ENCODE measurements around the gene LETM1. TPM values are rescaled to one million over a fixed set of nuclear protein-coding genes. Genes with fewer than 3 reads are reported as not detected.
"Not testable (repeated sequence)": the region's sequence is repeated elsewhere in the genome, so short reads cannot be mapped to it uniquely, and the experiment has no call there.

LETM1 gene
- total RNA-seq, 3 donors from 2014 or later = 31.0 to 42.9 (median 32.5) TPM

DNA sequence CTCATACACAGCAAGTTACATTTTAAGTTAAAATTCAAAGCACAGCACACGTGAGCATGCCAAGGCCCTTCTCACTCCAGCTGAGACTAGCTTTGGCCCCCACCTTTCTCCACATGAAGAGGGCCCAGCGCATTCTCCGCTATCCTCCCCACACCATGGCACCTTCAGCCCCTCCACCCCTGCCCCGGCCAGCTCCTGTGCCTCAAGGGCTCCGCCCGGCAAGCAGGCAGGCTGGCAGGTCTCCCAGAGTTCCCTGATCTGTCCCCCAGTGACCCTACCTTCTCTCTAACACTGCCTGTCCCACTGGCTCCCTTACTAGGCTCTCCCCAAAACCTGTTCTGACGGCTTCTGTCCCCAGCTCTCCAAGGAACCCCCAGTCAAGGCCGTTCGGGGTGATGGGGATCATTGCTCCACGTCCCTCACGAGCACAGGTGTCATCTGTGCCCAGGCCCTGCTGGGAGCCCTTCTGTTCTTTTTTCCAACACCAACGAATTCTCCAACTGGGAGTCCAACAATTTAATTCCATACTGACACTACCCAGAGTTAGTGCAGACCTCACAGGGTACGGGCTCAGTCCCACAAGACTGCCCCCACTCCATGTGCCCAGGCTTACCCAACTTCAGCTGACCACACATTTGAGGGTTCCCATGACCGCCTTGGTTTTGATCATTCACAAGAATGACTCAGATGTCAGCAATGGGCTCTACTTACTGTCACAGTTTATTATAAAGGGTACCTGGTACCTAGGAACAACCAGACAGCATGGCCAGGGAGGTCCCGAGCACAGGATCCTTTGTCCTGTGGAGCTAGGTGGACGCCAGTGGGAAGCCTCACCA is 4.2 kb downstream of the LETM1 start:
- intact Hi-C loops (cut with DNase I; ENCODE audit: low total_unique reads) = no loop called here
- TF ChIP-seq, protein P1, sequence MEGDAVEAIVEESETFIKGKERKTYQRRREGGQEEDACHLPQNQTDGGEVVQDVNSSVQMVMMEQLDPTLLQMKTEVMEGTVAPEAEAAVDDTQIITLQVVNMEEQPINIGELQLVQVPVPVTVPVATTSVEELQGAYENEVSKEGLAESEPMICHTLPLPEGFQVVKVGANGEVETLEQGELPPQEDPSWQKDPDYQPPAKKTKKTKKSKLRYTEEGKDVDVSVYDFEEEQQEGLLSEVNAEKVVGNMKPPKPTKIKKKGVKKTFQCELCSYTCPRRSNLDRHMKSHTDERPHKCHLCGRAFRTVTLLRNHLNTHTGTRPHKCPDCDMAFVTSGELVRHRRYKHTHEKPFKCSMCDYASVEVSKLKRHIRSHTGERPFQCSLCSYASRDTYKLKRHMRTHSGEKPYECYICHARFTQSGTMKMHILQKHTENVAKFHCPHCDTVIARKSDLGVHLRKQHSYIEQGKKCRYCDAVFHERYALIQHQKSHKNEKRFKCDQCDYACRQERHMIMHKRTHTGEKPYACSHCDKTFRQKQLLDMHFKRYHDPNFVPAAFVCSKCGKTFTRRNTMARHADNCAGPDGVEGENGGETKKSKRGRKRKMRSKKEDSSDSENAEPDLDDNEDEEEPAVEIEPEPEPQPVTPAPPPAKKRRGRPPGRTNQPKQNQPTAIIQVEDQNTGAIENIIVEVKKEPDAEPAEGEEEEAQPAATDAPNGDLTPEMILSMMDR (IDR thresholded peaks at IDR 0.05) = no peak
- TF ChIP-seq POLR2AphosphoS5 (IDR thresholded peaks at IDR 0.05) (no peak), POLR2A (IDR thresholded peaks at IDR 0.05) (no peak)
- H3K27me3 ChIP-seq = no peaks in the 10 kb centered on the region
- H3K9me3 ChIP-seq = no peaks in the 10 kb centered on the region
- H3K4me3 ChIP-seq = no peak overlapping the region
- no peaks in the 10 kb centered on the region for H3K36me3 ChIP-seq
- no peak overlapping the region for H3K27ac ChIP-seq
- no peaks in the 10 kb centered on the region for H3K4me1 ChIP-seq
- DNase-seq (ENCODE audit: low spot score in 2 of 2) = no peak

DNA sequence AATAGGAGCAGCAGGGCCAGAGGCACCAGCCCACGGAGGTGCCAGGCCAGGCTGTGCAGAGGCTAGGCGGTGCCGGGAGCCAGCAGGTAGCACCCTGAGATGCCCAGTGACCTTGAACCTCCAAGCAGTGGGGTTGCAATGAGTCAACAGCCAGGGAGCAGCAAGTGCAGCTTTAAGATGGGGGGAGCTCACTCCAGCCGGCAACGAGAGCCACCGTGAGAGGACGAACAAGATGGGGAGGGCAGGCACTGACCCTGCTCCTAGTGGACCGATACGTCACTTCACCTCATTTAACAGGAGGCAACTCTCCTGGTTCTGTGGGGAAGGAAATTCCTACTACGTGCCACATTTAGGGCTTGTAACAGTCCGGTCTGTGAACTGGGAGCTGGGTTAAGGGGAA is 4.8 kb downstream of the LETM1 start:
- no peak overlapping the region for H3K4me3 ChIP-seq
- intact Hi-C loops (cut with DNase I; ENCODE audit: low total_unique reads) = no loop called here

DNA sequence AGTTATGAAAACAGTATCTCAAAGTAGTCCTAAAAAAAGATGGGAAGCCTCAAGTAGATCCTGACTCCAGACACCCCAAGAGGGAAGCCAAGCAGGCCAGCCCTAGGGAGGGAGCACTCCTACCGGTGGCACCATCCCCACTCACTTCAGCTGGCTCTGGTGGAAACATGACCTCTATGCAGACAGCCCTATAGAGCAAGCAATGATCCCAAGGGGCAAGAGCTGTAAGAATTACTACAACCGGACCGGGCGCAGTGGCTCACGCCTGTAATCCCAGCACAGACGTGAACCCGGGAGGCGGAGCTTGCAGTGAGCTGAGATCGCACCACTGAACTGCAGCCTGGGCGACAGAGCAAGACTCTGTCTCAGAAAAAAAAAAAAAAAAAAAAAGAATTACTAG is 5.7 kb downstream of the LETM1 start:
- intact Hi-C loops (cut with DNase I; ENCODE audit: low total_unique reads) = no loop called here
- Histone ChIP-seq H3K36me3 (no peaks in the 10 kb centered on the region), H3K27me3 (no peaks in the 10 kb centered on the region), H3K4me1 (no peaks in the 10 kb centered on the region), H3K9me3 (no peaks in the 10 kb centered on the region), H3K27ac (no peak overlapping the region), H3K4me3 (no peak overlapping the region)
- DNase-seq (ENCODE audit: low spot score in 2 of 2) = no peak
- TF ChIP-seq POLR2AphosphoS5 (IDR thresholded peaks at IDR 0.05) = no peak
- TF ChIP-seq, protein P1 (IDR thresholded peaks at IDR 0.05) = no peak
- TF ChIP-seq POLR2A (IDR thresholded peaks at IDR 0.05) = no peak

More for the DNA sequence above, 4.8 kb downstream of the LETM1 start:
- H3K27me3 ChIP-seq = no peaks in the 10 kb centered on the region
- H3K4me1 ChIP-seq = no peaks in the 10 kb centered on the region
- DNase-seq (ENCODE audit: low spot score in 2 of 2) = no peak
- H3K36me3 ChIP-seq = no peaks in the 10 kb centered on the region
- no peak overlapping the region for H3K27ac ChIP-seq
- TF ChIP-seq POLR2A (IDR thresholded peaks at IDR 0.05) = no peak
- TF ChIP-seq, protein P1 (IDR thresholded peaks at IDR 0.05) = no peak
- TF ChIP-seq POLR2AphosphoS5 (IDR thresholded peaks at IDR 0.05) = no peak
- no peaks in the 10 kb centered on the region for H3K9me3 ChIP-seq

DNA sequence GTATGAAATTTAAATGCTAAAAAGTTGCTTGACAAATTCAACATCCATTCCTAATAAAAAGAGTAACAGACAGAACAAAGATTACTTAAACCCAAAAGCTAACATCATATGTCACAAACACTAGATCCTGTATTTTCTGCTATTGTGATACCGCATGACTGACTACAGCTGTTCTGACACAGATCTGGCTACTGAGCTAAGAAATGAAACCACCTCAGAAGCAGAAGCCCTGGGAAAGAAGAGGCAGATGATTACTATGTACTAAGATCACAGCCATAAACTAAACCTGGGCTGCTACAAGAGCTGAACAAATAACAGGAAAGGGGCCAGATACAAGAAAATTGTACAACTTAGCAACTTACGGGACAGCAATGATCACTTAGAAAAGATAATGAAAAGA is 9.4 kb downstream of the LETM1 start:
- Histone ChIP-seq H3K4me3 (no peak overlapping the region), H3K36me3 (no peaks in the 10 kb centered on the region), H3K27ac (no peak overlapping the region), H3K9me3 (no peaks in the 10 kb centered on the region), H3K4me1 (no peaks in the 10 kb centered on the region), H3K27me3 (no peaks in the 10 kb centered on the region)
- intact Hi-C loops (cut with DNase I; ENCODE audit: low total_unique reads) = no loop called here
- no peak for DNase-seq (ENCODE audit: low spot score in 2 of 2)
- TF ChIP-seq, protein P1 (IDR thresholded peaks at IDR 0.05) = no peak
- TF ChIP-seq POLR2A (IDR thresholded peaks at IDR 0.05) (no peak), POLR2AphosphoS5 (IDR thresholded peaks at IDR 0.05) (no peak)

DNA sequence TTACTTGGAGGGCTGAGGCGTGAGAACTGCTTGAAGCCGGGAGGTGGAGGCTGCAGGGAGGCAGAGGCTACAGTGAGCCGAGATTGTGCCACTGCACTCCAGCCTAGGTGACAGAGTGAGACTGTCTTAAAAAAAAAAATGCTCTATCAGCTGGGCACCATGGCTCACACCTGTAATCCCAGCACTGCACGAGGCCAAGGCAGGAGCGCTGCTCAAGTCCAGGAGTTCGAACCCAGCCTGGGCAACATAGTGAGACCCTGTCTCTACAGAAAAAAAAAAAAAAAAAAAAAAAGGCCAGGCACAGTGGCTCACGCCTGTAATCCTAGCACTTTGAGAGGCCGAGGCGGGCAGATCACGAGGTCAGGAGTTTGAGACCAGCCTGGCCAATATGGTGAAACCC is 11.3 kb downstream of the LETM1 start:
- H3K4me3 ChIP-seq; DNase-seq (ENCODE audit: low spot score in 2 of 2); H3K9me3 ChIP-seq; H3K27ac ChIP-seq; H3K27me3 ChIP-seq; H3K4me1 ChIP-seq; intact Hi-C loops (cut with DNase I; ENCODE audit: low total_unique reads); H3K36me3 ChIP-seq: not testable (repeated sequence)
